Ishikawa (cell line): ENCODE measurements around the gene KCNT1.

ENCODE experiments used
- CEBPB ChIP-seq: IDR thresholded peaks from 2 replicates; pipeline ENCODE4 v1.6.1; 2012
- EP300 ChIP-seq: IDR thresholded peaks from 2 replicates; pipeline ENCODE4 v1.6.1; 2012; ENCODE audit warnings: borderline replicate concordance
- RAD21 ChIP-seq: IDR thresholded peaks from 2 replicates; pipeline ENCODE4 v1.6.1; 2012; ENCODE audit warnings: low read depth
- TAF1 ChIP-seq: IDR thresholded peaks from 2 replicates; pipeline ENCODE4 v1.6.1; 2012; ENCODE audit warnings: low read depth, mild to moderate bottlenecking
- YY1 ChIP-seq: IDR thresholded peaks from 2 replicates; pipeline ENCODE4 v1.6.1; 2012; ENCODE audit warnings: low read depth
- TF ChIP-seq, protein P1 (sequence below): IDR thresholded peaks from 2 replicates; pipeline ENCODE4 v1.6.1; 2012

- TF ChIP-seq TAF1 (no peak), EP300 (no peak), RAD21 (no peak), YY1 (no peak), CEBPB (no peak)
- TF ChIP-seq, protein P1, sequence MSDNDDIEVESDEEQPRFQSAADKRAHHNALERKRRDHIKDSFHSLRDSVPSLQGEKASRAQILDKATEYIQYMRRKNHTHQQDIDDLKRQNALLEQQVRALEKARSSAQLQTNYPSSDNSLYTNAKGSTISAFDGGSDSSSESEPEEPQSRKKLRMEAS: no peak
These were observed 7.6 kb upstream of the KCNT1 start for GRCh38 chr9:135694414-135694813.
